Measurements from ENCODE around the gene FAM120A. TPM values are rescaled to one million over a fixed set of nuclear protein-coding genes. Genes with fewer than 3 reads are reported as not detected.

The FAM120A gene
- total RNA-seq, 4 donors from 2014 or later: 56.5 to 82.3 (median 65.7) TPM

DNA sequence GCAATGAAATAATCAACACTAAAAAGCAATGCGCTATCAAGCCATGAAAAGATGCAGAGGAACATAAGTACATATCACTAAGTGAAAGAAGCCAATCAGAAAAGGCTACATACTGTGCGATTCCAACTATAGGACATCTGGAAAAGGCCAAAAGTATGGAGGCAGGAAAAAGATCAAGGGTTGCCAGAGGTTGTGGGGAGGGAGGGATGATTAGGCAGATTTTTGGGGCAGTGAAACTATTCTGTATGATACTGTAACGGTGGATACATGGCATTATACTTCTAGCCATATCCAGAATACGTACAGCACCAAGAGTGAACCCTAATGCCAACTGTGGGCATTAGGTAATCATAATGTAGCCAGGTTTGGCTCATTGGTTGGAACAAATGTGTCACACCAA, 51.9 kb downstream of the FAM120A start:
- H3K4me3 ChIP-seq: no peak overlapping the region
- no peak for DNase-seq
- no peak overlapping the region for H3K27ac ChIP-seq
- peaks cover 0 to 49% (median 4%) of the 10 kb centered on the region in 3 donors for H3K36me3 ChIP-seq
- H3K9me3 ChIP-seq: no peaks in the 10 kb centered on the region
- no peaks in the 10 kb centered on the region for H3K27me3 ChIP-seq
- TF ChIP-seq POLR2A (IDR thresholded peaks at IDR 0.05): no peak
- TF ChIP-seq, protein P1, sequence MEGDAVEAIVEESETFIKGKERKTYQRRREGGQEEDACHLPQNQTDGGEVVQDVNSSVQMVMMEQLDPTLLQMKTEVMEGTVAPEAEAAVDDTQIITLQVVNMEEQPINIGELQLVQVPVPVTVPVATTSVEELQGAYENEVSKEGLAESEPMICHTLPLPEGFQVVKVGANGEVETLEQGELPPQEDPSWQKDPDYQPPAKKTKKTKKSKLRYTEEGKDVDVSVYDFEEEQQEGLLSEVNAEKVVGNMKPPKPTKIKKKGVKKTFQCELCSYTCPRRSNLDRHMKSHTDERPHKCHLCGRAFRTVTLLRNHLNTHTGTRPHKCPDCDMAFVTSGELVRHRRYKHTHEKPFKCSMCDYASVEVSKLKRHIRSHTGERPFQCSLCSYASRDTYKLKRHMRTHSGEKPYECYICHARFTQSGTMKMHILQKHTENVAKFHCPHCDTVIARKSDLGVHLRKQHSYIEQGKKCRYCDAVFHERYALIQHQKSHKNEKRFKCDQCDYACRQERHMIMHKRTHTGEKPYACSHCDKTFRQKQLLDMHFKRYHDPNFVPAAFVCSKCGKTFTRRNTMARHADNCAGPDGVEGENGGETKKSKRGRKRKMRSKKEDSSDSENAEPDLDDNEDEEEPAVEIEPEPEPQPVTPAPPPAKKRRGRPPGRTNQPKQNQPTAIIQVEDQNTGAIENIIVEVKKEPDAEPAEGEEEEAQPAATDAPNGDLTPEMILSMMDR (IDR thresholded peaks at IDR 0.05): no peak
- H3K4me1 ChIP-seq: peaks cover 0 to 24% (median 18%) of the 10 kb centered on the region in 3 donors
- WGBS, 2 donors: 90 to 93% methylated on average over 4 of the region's 4 CpGs
- intact Hi-C loops (cut with DNase I): no loop called here

DNA sequence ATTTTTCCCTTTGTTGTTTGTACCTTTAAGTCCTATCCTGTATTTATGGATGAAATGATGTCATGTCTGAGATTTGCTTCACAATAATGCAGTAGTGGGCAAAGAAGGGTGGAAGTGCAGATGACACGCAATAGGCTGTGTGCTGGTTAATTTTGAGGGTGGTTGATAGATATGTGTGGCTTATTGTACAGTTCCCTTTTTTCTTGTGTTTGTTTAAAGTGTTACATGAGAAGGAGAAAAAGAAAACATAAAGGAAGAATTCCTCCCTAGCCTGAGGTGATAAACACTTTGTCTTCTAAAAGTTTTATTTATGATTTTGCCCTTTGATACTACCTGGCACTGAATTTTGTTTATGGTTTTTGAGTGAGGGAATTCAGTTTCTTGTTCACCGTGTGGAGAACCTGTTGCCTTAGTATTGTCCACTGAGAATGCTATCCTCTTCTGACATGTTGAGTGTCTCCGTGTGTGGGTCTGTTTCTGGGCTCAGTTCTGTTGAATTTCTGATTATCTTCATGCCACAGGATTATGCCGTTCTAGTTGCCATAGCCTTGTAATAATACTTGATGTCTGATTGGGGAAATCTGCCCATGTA, 54.2 kb downstream of the FAM120A start:
- no peak for DNase-seq
- Histone ChIP-seq H3K4me1 (peaks cover 0 to 16% (median 16%) of the 10 kb centered on the region in 3 donors), H3K4me3 (no peak overlapping the region), H3K27me3 (no peaks in the 10 kb centered on the region), H3K27ac (peak overlapping the region in 1 of 4 donors; percentile 62), H3K36me3 (peaks cover 0 to 40% (median 0%) of the 10 kb centered on the region in 3 donors), H3K9me3 (no peaks in the 10 kb centered on the region)
- no peak for TF ChIP-seq POLR2A (IDR thresholded peaks at IDR 0.05)
- TF ChIP-seq, protein P1 (IDR thresholded peaks at IDR 0.05): no peak
- 68 to 72% methylated on average over 4 of the region's 4 CpGs for WGBS, 2 donors
- intact Hi-C loops (cut with DNase I): no loop called here

DNA sequence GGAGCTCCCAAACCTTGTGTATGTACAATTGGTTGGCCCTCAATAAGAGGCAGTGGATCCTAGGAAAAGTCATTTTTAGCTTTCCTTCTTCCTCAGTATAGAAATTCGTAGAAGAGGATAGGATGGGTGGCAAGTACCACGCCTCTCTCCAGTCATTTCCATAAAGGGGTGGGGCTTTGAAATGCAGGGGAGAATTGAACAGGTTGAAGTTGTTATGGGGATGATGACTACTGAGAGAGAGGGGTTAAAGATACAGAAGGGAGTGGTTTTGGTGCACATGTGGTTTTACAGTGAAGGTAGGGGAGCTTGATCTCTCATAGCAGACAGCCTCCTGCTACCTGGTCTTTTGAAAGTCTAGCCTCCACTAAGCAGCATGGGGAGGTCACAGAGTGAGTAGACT, 56.3 kb downstream of the FAM120A start:
- no peak overlapping the region for H3K4me3 ChIP-seq
- H3K27ac ChIP-seq: no peak overlapping the region
- no peaks in the 10 kb centered on the region for H3K27me3 ChIP-seq
- 71 to 79% methylated on average over 1 to 2 of the region's 2 CpGs for WGBS, 2 donors
- peaks cover 0 to 14% (median 13%) of the 10 kb centered on the region in 3 donors for H3K4me1 ChIP-seq
- DNase-seq: no peak
- H3K36me3 ChIP-seq: peaks cover 0 to 35% (median 0%) of the 10 kb centered on the region in 3 donors
- intact Hi-C loops (cut with DNase I): no loop called here
- TF ChIP-seq POLR2A (IDR thresholded peaks at IDR 0.05): no peak
- TF ChIP-seq, protein P1 (IDR thresholded peaks at IDR 0.05): no peak
- no peaks in the 10 kb centered on the region for H3K9me3 ChIP-seq

DNA sequence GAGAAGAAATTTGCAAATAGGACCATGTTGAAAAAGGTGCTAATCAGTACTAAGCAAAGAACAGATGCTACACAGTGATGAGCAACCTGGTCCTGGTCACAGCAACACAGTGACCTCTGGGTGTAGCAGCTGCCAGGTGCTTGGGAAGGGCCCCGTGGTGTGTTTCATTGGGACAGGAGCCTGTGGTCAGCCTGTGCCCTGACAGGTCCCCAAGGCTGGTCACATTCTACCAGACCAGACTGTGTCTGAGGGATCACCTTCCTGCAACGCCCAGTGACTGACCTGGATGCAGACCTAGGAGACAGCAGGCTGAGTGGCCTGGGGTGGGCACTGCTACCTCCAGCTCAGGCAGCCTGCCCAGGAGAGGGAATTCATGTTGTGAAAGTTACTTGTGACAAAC, 56.7 kb downstream of the FAM120A start:
- intact Hi-C loops (cut with DNase I): no loop called here
- H3K27me3 ChIP-seq: no peaks in the 10 kb centered on the region
- TF ChIP-seq, protein P1 (IDR thresholded peaks at IDR 0.05): no peak
- TF ChIP-seq POLR2A (IDR thresholded peaks at IDR 0.05): no peak
- no peak overlapping the region for H3K4me3 ChIP-seq
- no peaks in the 10 kb centered on the region for H3K9me3 ChIP-seq
- H3K36me3 ChIP-seq: peaks cover 0 to 31% (median 0%) of the 10 kb centered on the region in 3 donors
- no peak overlapping the region for H3K27ac ChIP-seq
- H3K4me1 ChIP-seq: peaks cover 0 to 14% (median 13%) of the 10 kb centered on the region in 3 donors
- 67 to 90% methylated on average over 1 of the region's 2 CpGs for WGBS, 2 donors
- no peak for DNase-seq

DNA sequence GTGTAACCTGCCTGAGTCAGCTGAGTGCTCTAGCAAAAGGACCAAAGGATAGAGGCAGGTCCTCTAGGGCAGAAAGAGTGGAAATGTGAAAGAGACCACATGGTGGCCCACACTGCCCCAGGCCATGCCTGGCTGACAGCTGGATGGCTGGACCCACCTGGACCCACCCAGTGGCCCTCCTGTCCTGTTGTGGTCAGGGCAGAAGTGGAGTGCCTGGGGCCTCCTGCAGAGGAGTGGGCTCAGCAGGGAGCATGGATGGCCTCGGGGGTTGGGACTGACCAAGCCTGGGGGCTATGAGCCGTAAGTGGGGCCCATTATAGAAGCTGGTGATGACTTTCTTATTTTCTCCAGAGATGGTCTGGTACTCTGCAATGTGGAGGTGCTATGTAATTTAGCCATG, 57.6 kb downstream of the FAM120A start:
- Histone ChIP-seq H3K27ac (no peak overlapping the region), H3K9me3 (no peaks in the 10 kb centered on the region), H3K4me3 (no peak overlapping the region), H3K36me3 (peaks cover 0 to 28% (median 0%) of the 10 kb centered on the region in 3 donors), H3K4me1 (peaks cover 0 to 14% (median 10%) of the 10 kb centered on the region in 3 donors), H3K27me3 (no peaks in the 10 kb centered on the region)
- intact Hi-C loops (cut with DNase I): no loop called here
- TF ChIP-seq, protein P1 (IDR thresholded peaks at IDR 0.05): no peak
- TF ChIP-seq POLR2A (IDR thresholded peaks at IDR 0.05): no peak
- WGBS, 2 donors: 100% methylated on average over 1 to 2 of the region's 2 CpGs
- DNase-seq: no peak

Data from esophagus squamous epithelium (tissue), 5 donors.